HCT116 (cell line): ENCODE measurements around the gene NSUN2.

Experiments
- CTCF ChIP-seq, 3 experiments: fragments of 200-600 bp in 1 of 3; sonication (generic) in 1 of 3; IDR thresholded peaks in 2 of 3; conservative IDR thresholded peaks in 1 of 3; 2 replicates each; pipeline ENCODE4 v1.5.1; 2012 to 2017; ENCODE audit warnings: low read depth in 2 of 3, low read length in 2 of 3, antibody characterized with exemption in 1 of 3, borderline replicate concordance in 1 of 3, control low read depth in 1 of 3, mild to moderate bottlenecking in 1 of 3, mixed read lengths in 1 of 3, mixed run types in 1 of 3, moderate library complexity in 1 of 3; ENCODE audit not compliant: insufficient read depth in 1 of 3
- EGR1 ChIP-seq: IDR thresholded peaks from 2 replicates; pipeline ENCODE4 v1.6.1; 2012; ENCODE audit warnings: low read depth
- EZH2 ChIP-seq: fragments of 200-600 bp; sonication (generic); IDR thresholded peaks from 2 replicates; pipeline ENCODE4 v1.6.1; 2017; ENCODE audit warnings: antibody characterized with exemption, mixed run types
- EZH2phosphoT487 ChIP-seq: fragments of 200-600 bp; IDR thresholded peaks from 2 replicates; pipeline ENCODE4 v1.6.1; 2018; ENCODE audit warnings: antibody characterized with exemption, borderline replicate concordance
- JUND ChIP-seq: IDR thresholded peaks from 2 replicates; pipeline ENCODE4 v1.6.1; 2012
- POLR2A ChIP-seq: IDR thresholded peaks from 2 replicates; pipeline ENCODE4 v1.7.0; 2011; ENCODE audit warnings: borderline replicate concordance; ENCODE audit not compliant: insufficient read depth, insufficient read length; ENCODE audit errors: extremely low read depth
- RAD21 ChIP-seq: IDR thresholded peaks from 2 replicates; pipeline ENCODE4 v1.6.1; 2012; ENCODE audit warnings: low read depth, mild to moderate bottlenecking
- REST ChIP-seq: IDR thresholded peaks from 2 replicates; pipeline ENCODE4 v1.6.1; 2012; ENCODE audit warnings: low read depth
- SRF ChIP-seq: IDR thresholded peaks from 2 replicates; pipeline ENCODE4 v1.6.1; 2012; ENCODE audit warnings: low read depth
- TF ChIP-seq, protein P1 (sequence below): IDR thresholded peaks from 2 replicates; pipeline ENCODE4 v1.6.1; 2012

DNA sequence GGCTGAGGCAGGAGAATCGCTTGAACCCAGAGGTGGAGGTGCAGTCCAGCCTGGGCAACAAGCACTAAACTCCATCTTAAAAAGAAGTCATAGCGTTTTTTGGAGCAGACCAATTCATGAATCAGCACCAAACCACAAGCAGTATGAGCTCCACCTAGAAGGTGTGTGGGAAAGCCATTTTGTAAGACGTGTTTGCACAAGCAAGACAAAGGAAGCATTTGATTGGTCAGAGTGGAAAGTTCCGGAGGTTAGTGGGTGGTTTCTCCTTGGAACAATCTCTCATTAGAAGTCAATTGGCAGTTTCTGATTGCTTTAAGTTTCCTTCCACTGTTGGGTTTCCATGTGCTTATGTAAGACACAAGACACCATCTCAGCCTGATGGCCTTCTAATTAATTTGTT is 5.4 kb upstream of the NSUN2 start:
- no peak for TF ChIP-seq RAD21
- no peak for TF ChIP-seq REST
- TF ChIP-seq POLR2A = no peak
- no peak for TF ChIP-seq JUND
- no peak for TF ChIP-seq EZH2
- TF ChIP-seq CTCF (IDR thresholded peaks at IDR 0.05 in 2 of 3, conservative IDR thresholded peaks at IDR 0.05 in 1 of 3; ENCODE audit: borderline replicate concordance in 1 of 3, insufficient read depth in 1 of 3, low read depth in 2 of 3, low read length in 2 of 3) = no peak
- TF ChIP-seq, protein P1, sequence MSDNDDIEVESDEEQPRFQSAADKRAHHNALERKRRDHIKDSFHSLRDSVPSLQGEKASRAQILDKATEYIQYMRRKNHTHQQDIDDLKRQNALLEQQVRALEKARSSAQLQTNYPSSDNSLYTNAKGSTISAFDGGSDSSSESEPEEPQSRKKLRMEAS = no peak
- no peak for TF ChIP-seq EGR1
- no peak for TF ChIP-seq SRF
- TF ChIP-seq EZH2phosphoT487 = no peak
